ENCODE measurements around the gene SYTL2.
"Not testable (repeated sequence)": the region's sequence is repeated elsewhere in the genome, so short reads cannot be mapped to it uniquely, and the experiment has no call there.

Gene SYTL2

DNA sequence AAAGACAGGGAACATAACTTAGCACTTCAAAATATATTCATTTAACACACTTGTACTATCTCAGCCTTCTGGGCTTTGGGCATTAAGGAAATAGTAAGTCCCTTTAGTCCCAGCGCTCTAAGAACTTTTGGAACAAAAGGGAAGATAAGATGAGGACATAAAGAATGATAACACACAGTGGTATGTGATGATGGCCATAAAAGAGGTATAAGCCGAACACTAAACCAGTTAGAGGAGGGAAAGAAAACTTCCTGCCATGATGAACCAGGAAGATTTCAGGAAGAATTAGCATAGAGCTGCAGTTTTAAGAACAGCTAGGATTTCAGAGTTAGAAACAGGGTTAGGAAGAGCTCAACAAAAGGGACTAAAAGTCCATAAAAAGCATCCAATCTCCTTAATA is 11.8 kb downstream of the SYTL2 start:
- in situ Hi-C loops (cut with HindIII; ENCODE audit: low sequenced_read_pairs) = no loop called here

DNA sequence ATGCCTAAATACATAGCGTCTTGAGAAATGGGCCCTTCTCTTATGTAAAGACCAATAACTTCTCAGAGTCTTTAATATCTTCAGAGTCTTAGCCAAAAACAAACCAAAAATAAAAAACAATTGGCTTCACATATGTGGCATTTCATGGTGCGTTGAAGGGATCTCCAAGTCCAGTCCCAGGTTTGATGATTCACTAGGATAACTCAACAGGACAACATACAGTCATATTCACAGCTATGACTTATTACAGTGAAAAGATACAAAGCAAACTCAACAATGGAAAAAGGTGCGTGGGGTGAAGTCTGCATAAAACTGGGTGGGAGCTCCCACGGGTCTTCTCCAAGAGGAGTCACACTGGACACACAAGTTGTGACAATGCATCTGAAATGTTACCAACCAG is 12.6 kb downstream of the SYTL2 start:
- in situ Hi-C loops (cut with HindIII; ENCODE audit: low sequenced_read_pairs) = no loop called here

DNA sequence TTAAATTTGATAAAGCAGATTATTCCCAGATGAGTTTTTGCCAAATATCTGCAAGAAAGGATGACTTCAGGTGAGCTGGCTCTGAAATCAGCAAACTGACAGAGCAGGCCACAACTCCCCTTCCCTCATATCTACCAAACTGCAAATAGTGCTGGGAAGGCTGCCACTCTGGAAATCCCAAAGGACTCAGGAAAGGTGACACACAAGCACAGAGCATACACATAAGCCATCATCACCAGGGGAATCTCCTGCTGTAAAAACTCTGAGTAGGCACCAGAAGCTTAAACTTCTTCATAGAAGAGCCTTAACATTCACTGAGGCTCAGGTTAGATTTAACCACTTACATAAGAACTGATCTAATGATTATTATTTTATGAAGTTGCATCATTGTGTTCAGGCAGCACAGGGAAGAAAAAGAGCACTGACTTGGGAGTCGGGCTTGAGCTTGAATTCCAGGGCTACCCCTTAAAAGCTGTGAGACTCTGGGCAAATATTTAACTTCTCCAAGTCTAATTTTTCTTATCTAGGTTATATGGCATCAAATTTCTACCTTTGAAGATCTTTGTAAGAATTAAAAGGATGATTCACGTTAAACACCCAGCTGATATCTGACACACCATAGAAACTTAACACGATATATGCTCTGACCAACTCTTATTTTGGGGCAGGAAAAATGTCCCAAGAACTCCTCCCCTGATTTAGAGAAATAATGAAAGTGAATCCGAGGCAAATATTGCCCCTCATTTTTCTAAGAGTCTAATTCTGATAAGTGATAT is 15.0 kb downstream of the SYTL2 start:
- in situ Hi-C loops (cut with HindIII; ENCODE audit: low sequenced_read_pairs) = no loop called here

DNA sequence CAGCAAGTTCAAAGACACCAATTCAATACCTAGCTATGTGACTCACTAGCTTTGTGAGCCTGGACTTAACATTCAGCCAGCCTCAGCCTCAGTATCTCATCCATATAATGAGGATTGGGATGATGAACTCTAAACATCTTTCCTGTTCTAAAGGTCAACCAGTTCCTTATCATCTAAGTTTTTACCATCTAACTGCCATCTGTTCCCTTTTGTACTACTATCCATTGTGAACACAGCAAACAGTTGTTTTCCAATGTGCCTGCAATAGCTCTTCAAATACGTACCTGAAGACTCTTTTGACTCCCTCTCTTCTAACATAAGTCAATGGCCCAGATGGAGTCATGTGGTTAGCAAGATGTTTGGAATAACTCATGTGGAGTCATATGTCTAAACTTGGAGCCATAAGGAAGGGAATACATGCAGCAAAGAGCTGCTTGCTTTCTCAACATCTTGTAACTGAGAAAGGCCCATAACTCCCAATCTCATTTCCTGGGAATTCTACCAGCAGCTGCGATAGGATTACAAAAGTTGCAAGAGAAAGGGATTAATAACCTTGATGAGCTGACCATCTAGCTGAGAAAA is 19.4 kb downstream of the SYTL2 start:
- in situ Hi-C loops (cut with HindIII; ENCODE audit: low sequenced_read_pairs) = no loop called here

DNA sequence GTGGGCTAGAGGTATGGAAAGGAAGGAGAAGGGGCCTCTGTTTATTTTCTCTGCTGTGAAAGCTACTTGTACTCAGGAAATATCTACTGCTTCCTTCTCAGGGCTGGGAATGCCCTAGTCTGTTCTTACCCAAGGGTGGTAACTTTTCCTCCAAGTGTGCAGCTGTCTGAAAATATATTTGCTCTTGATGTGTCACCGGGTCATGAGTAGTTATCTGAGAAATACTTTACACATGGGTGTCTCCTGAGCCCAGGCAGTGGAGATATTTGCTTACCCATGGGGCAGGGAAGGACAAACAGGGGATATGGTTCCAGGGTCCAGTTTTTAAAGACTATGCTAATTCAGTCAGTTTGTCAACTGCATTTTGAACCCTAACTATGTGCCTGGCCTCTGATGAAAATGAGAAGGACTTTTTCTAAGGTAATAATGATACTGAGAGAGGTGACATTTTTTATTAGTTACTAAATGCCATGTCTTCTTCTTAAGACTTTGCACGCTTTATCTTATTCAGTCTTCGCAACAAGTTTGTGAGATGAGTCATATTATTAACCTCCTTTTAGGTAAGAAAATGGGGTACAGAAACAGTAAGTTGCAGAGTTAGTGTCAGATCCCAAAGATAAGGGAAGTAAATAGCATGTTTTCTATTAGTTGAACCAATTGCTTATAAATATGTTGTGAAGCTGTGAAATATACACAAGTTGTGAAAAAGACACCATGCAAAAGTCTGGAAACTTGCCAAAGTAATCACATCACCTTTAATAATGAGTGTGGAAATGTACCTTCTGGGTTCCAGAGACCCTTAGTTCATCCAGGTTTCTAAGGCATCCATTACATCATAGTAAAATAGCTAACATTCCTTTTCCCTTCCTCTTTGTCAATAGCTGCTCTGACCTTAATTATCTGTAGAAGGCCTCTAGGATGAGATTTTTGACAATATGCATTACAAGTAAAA is 22.9 kb downstream of the SYTL2 start:
- in situ Hi-C loops (cut with HindIII; ENCODE audit: low sequenced_read_pairs) = no loop called here

DNA sequence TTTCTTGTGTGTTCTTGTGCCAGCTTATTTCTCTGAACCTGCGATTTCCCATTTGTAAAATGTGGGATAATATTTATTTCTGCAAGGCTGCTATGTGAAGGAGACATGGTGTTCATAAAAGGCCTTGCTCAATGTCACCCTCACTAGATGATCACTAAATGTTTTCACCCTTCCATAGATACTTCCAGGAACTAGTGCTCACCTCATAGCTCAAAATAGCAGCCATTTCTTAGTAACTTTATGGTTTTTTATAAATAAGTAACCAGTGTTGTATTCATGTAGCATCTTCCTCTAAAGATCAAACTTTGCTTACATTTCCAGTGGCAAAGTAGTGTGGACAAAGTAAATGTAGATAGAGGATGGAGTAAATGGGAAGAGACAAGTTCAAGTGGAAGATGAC is 23.8 kb downstream of the SYTL2 start:
- in situ Hi-C loops (cut with HindIII; ENCODE audit: low sequenced_read_pairs) = no loop called here

DNA sequence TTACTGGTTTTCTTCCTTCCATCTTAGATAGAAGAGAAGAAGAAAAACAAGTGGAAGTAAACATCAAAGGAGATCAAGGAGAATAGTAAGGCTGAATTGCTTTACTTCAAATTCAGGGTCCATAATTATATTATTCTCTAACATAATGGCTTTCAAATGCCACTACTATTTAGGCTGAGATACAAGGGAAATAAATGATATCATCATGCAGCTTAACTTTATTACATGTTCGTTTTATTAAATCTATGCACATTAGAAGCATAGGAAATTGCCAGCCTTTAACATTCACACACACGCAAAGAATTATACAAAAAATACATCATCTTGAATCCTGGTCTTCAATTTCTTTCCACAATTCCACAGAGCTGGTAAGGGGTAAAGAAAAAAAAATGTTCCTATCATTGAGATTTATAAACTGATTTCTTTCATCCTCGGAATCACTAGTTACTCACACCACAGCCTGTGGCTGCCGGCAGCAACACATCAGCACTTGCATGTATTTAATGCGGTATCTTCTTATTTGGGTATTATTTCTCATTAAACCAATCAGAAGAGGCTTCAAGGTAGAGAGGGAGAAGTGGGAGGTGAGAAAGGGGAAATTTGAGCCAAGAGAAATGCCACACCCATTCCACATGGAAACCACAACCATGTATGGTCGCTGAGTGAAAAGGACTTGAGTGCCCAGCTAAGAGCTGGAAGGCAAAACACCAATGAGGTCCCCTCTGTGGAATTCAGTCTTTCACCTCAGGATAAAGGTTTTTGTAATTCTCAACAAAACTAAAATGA is 26.3 kb downstream of the SYTL2 start:
- in situ Hi-C loops (cut with HindIII; ENCODE audit: low sequenced_read_pairs) = no loop called here

DNA sequence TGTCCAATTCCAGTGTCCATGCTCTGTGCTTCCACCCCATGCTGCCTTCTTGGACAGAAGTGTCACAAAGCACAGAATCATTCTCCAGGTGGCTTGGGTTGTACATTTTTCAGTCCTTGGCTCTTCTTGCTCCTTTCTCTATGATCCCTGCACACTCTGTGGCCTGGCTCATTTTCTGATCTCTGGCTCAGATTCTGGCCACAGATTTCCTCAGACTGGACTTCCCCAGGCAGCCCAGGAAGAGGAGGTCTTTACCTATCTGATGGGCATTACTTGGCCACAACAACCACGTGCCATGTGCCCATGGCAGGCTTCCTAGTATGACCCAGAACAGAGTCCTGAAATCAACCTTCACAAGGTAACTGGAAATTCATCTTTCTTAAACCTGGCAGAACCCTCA is 27.2 kb downstream of the SYTL2 start:
- in situ Hi-C loops (cut with HindIII; ENCODE audit: low sequenced_read_pairs) = no loop called here

DNA sequence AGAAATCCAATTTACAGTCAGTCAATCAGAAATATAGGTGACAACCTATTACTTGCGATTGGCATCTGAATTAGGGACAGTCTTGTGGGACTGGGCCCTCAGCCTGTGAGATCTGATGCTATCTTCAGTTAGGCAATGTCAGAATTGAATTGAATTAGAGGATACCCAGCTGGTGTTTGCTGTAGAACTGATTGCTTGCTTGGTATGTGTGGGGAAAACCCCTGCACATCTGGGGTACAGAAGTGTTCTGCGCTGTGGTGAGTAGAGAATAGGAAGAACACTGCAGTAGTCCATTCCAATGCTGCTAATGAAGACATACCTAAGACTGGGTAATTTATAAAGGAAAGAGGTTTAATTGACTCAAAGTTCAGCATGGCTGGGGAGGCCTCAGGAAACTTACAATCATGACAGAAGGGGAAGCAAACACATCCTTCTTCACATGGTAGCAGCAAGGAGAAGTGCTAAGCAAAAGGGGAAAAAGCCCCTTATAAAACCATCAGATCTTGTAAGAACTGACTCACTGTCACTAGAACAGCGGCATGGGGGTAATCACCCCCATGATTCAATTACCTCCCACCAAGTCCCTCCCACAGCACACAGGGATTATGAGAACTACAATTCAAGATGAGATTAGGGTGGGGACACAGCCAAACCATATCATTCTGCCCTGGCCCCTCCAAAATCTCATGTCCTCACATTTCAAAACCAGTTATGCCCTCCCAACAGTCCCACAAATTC is 30.0 kb downstream of the SYTL2 start:
- in situ Hi-C loops (cut with HindIII; ENCODE audit: low sequenced_read_pairs) = not testable (repeated sequence)

DNA sequence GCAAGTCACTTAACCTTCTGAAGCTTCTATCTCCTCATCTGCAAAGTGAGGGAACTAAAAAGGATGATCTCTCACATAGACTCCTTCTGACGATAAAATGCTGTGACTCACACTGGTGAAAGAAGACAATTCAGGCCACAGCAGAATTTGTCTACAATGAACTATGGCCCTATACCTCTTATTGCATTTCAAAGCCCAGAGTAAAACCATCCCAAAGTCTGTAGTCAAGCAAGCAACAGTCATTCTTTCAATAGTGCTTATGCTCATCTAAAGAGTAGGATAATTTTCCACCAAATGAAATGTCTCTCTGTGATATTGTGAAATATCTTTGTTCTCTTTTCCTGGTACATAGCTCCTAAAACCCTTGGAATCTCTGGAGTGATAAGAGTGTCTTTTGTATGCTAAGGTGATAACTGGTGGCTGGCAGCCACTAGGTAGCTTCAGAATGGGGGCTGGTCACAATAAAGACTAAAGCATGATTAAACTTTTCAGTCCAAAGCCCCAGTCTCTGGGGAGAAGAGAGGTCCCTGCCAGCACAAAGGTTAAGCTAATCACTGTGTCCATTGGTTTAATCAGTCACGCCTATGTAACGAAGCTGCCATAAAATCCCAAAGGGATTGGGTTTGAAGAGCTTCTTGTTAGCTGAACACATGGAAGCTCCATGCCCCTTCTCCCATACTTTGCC is 30.8 kb downstream of the SYTL2 start:
- in situ Hi-C loops (cut with HindIII; ENCODE audit: low sequenced_read_pairs) = no loop called here

DNA sequence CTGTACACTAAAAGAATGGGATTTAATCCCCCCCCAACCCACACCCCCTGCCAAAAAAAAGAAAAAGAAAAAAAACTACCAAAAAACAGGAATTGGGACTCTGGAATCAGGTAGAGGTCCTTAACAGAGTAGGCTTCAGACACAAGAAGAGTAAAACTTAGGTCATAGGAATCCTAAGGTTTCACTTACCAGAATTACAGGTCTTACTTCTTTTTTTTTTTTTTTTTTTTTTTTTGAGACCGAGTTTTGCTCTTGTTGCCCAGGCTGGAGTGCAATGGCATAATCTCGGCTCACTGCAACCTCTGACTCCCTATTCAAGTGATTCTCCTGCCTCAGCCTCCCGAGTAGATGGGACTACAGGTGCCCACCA is 33.4 kb downstream of the SYTL2 start:
- in situ Hi-C loops (cut with HindIII; ENCODE audit: low sequenced_read_pairs) = not testable (repeated sequence)

DNA sequence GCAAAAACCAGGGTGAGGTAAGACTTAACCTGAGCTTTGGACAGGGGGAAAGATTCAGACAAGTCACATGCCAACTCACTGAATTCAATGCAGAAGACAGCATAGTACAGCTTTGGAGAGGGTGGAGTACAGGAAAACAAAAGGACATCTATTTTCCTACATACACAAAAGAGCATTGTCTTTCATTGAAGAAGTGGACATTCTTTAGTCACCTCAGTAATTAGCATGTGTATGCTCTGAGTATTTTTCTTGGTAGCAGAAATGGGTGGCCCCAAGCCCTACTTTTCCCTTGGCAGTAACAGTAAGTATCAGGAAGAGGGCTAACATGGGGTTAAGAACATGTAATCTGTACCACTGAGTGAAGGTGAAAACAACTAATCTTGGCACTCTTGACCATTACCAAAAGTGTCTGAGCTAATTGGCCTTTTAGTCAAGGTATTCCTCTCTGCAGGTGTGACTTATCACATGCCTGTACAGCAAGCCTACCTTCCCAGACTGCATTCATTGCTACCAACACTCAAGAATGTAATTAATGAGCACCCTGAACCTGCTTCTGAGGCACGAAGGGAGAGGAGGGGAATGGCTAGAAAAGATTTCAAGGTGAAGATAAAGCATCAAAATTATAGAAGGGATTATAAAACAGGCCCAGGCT is 33.9 kb downstream of the SYTL2 start:
- in situ Hi-C loops (cut with HindIII; ENCODE audit: low sequenced_read_pairs) = no loop called here

DNA sequence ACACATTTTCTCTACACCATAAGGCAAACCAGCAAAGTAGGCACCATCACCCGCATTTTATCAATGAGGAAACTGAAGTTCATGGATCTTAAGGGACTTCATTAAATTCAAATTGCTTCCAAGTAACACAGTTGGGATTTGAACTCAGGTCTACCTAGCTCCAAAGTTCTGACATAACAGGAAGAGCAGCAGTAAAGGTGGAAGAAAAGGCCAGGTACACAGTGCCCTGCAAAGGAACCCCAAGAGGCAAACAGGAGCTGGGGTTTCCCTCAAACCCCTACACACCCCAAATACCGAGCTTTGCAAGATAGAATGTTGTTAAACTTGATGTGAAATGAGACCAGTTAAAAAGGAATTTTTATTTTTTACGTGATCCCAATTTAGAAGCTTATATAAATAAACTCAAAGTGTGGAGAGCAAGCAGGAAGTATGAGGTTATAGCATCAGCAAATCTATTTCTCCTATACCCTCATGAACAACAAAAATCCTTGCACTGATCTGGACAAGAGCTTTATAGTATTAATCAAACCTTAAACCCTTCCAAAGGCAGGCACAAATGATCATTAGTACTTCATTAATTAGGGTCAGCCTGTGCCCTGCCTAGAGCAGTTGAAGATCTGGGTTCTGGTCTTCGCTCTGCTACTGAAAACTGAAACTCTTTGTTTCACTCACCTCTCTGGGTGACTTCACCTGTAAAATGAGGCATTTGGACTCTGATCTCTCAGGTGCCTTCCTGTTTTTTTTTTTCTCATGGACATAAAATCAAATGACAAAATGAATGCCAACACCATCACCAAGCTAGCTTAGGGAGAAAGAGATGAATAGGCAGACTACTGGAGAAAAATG is 36.5 kb downstream of the SYTL2 start:
- in situ Hi-C loops (cut with HindIII; ENCODE audit: low sequenced_read_pairs) = no loop called here

DNA sequence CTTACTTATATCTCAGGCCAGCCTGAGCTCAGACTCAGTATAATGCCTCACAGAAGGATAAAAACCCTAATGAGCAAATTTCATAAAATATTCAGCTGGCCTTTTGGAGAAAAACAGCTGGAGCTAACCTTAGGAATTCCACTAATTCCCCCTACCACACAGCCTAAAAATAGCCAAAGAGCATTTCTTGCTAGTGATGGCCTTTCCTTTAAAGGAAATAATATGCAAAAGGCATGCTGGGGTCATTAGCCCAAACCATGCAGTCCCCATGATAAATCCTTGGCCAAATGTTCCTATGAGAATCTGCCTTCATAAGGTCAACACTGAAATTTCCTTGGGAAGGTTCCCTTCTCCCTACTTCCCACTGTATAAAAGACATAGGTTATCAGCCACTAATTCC is 38.2 kb downstream of the SYTL2 start:
- in situ Hi-C loops (cut with HindIII; ENCODE audit: low sequenced_read_pairs) = no loop called here

DNA sequence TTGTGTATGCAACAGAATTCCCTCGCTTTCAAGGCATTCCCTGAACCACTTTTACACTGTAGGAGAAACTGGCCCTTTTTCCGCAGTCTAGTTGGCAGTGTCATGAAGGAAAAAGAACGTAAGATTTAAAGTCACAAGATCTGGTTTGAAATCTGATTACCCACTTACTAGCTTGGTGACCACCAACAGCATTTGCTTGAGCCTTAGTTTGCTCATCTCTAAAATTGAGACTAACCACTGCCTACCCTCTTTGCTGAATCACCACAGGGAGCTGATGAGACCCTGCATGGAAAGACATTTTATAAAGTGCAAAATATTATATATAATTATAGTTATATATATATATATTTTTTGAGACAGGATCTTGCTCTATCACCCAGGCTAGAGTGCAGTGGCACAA is 39.4 kb downstream of the SYTL2 start:
- in situ Hi-C loops (cut with HindIII; ENCODE audit: low sequenced_read_pairs) = no loop called here

DNA sequence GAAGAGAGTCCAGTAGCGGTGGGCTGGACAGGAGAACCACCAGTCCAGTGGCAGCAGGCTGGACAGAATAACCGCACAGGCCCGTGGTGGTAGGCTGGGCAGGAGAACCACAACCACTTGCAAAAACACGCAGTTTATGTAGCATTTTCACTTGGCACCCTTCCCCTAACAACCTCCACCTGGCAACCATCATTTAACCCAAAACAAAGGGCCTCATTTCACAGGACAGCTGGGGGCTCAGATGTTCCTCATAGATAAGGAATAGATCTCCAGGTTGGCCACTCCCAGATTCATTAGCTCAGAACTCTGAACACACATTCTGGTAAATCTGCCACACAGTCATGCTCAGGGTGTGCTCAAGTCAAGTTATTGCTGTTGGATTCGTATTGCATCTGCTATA is 41.2 kb downstream of the SYTL2 start:
- in situ Hi-C loops (cut with HindIII; ENCODE audit: low sequenced_read_pairs) = no loop called here

DNA sequence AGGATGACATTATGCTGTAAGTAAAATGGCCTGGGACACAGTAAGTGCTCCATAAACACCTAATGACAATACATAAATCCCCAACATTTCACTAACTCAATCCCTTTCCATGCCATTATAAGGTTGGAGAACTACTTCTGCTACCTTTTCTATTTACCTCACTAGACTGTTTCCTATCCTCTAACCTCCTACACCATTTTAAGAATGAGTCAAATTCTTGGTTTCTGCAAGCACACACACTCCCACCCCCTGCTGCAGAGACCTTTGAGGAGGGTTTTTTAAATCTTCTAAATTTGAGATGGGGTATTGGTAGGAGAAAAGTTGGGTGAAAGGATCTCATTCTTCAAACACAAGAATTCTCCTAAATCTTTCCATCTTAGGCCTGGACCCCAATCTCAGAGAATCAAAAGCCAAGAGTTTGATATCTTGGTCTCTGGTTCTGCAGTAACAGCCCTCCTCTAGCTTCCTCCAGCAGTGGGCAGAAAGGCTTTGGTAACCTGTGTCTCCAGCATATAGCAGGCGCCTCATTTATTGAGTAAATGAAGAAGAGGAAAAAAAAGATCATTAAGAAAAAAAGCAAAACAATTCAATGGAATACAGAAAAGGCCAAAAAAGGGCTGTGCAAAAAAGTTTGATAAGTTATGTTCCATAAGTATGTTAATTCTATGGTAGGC is 42.3 kb downstream of the SYTL2 start:
- in situ Hi-C loops (cut with HindIII; ENCODE audit: low sequenced_read_pairs) = no loop called here
